Loucy (cell line): Measurements from ENCODE around the gene OR2L5.

ENCODE experiments used
- H2AFZ ChIP-seq: fragments of 200-600 bp; sonication (generic); 2 replicates; pipeline ENCODE4 v1.6.0; 2016; ENCODE audit warnings: antibody characterized with exemption, mild to moderate bottlenecking, low read length, moderate library complexity
- H3F3A ChIP-seq: fragments of 200-600 bp; 2 replicates; pipeline ENCODE4 v1.6.0; 2016; ENCODE audit warnings: antibody characterized with exemption, low read depth, mild to moderate bottlenecking
- H3K27me3 ChIP-seq: fragments of 200-600 bp; sonication (generic); 2 replicates; pipeline ENCODE4 v1.6.1; 2014; ENCODE audit warnings: low read length, mild to moderate bottlenecking; ENCODE audit not compliant: insufficient read depth, poor library complexity, severe bottlenecking
- H3K36me3 ChIP-seq: fragments of 200-600 bp; sonication (generic); 2 replicates; pipeline ENCODE4 v1.6.1; 2016; ENCODE audit warnings: low read length; ENCODE audit not compliant: insufficient read depth
- H3K4me1 ChIP-seq: fragments of 200-600 bp; sonication (generic); 2 replicates; pipeline ENCODE4 v1.5.1; 2014; ENCODE audit warnings: low read length, mild to moderate bottlenecking; ENCODE audit not compliant: insufficient read depth, poor library complexity, severe bottlenecking
- H3K4me2 ChIP-seq: fragments of 200-600 bp; sonication (generic); 2 replicates; pipeline ENCODE4 v1.6.0; 2014; ENCODE audit warnings: antibody characterized with exemption, low read length, low read depth, mild to moderate bottlenecking; ENCODE audit not compliant: poor library complexity, severe bottlenecking
- H3K4me3 ChIP-seq: fragments of 200-600 bp; sonication (generic); 2 replicates; pipeline ENCODE4 v1.5.1; 2014; ENCODE audit warnings: low read length, mild to moderate bottlenecking, mixed read lengths; ENCODE audit not compliant: poor library complexity, severe bottlenecking
- H3K79me2 ChIP-seq: fragments of 200-600 bp; sonication (generic); 2 replicates; pipeline ENCODE4 v1.6.1; 2014; ENCODE audit warnings: low read length; ENCODE audit not compliant: insufficient read depth
- H3K9ac ChIP-seq: fragments of 200-600 bp; sonication (generic); 2 replicates; pipeline ENCODE4 v1.6.0; 2014; ENCODE audit warnings: mild to moderate bottlenecking, low read depth, low read length, moderate library complexity; ENCODE audit not compliant: poor library complexity, severe bottlenecking
- H3K9me2 ChIP-seq: fragments of 200-600 bp; sonication (generic); replicated peaks from 2 replicates; pipeline ENCODE4 v1.6.1; 2016; ENCODE audit warnings: low read depth, low read length, mixed read lengths
- H3K9me3 ChIP-seq: fragments of 200-600 bp; sonication (generic); 2 replicates; pipeline ENCODE4 v1.6.1; 2014; ENCODE audit warnings: mild to moderate bottlenecking, antibody characterized with exemption, low read length, low read depth; ENCODE audit not compliant: insufficient read depth
- H4K20me1 ChIP-seq: fragments of 200-600 bp; sonication (generic); 2 replicates; pipeline ENCODE4 v1.6.0; 2014; ENCODE audit warnings: antibody characterized with exemption, low read length, mild to moderate bottlenecking; ENCODE audit not compliant: insufficient read depth, poor library complexity, severe bottlenecking
- CTCF ChIP-seq: fragments of 200-600 bp; sonication (generic); conservative IDR thresholded peaks from 2 replicates; pipeline ENCODE4 v1.5.1; 2014; ENCODE audit warnings: mild to moderate bottlenecking, antibody characterized with exemption, low read length
- EZH2phosphoT487 ChIP-seq: fragments of 200-600 bp; IDR thresholded peaks from 2 replicates; pipeline ENCODE4 v1.6.1; 2018; ENCODE audit warnings: antibody characterized with exemption, mild to moderate bottlenecking, moderate library complexity, borderline replicate concordance

The OR2L5 gene

DNA sequence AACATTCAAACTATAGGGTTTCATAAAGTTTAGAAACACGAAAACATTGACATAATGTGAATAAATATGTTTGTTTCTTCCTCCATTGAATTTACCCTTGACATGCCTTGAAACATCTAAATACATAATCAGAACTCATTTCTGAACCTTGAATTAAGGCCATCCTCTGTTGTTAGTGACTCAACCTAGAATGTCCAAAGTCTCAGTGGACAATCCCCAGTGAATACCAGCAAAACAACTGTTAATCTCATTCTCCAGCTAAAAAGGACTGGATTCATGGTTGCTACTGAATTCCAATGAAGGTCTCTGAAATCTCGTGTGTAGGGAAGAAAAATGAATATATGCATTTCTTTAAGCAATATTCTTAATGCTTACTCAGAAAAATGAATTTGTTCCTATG lies 16.3 kb downstream of the OR2L5 start, which contains the start of gene OR2L2:
Gene OR2L2 (plus strand): TSS at position 301 of the 400 bp plus-strand sequence. CDS start 8,198 bp downstream, outside the sequence.
- H3K9me3 ChIP-seq = no peaks in the 10 kb centered on the region
- H3K36me3 ChIP-seq = no peaks in the 10 kb centered on the region
- no peaks in the 10 kb centered on the region for H3K79me2 ChIP-seq
- no peaks in the 10 kb centered on the region for H3K27me3 ChIP-seq
- H4K20me1 ChIP-seq = no peaks in the 10 kb centered on the region
- no peak within 1 kb of the TSS for H2AFZ ChIP-seq
- H3K4me3 ChIP-seq = no peak within 1 kb of the TSS
- H3K9me2 ChIP-seq = no peaks in the 10 kb centered on the region
- H3K4me1 ChIP-seq = no peaks in the 10 kb centered on the region
- TF ChIP-seq CTCF = no peak
- no peak for TF ChIP-seq EZH2phosphoT487
- H3K4me2 ChIP-seq = no peak within 1 kb of the TSS
- no peak within 1 kb of the TSS for H3K9ac ChIP-seq
- no peaks in the 10 kb centered on the region for H3F3A ChIP-seq

DNA sequence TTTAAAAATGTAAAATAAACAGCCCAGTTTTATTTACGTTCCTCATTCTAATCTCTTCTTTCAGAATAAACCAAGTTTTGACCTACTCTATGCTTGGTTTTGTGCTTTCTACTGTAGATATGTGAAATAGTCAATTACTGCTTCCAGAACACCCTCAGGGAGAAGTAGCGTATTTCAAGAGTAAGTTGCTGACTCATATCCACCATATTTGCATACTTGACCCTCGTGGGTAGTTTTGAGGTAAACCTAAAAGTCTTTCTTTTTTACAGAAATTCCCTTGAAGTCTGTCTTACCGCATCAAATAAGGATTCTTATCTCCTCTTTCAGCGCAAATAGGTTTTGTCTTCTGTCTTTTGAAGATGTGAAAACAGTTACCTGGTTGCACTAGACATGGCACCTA lies 31.7 kb downstream of the OR2L5 start:
- no peaks in the 10 kb centered on the region for H3K9me3 ChIP-seq
- no peak overlapping the region for H2AFZ ChIP-seq
- no peaks in the 10 kb centered on the region for H3K4me1 ChIP-seq

DNA sequence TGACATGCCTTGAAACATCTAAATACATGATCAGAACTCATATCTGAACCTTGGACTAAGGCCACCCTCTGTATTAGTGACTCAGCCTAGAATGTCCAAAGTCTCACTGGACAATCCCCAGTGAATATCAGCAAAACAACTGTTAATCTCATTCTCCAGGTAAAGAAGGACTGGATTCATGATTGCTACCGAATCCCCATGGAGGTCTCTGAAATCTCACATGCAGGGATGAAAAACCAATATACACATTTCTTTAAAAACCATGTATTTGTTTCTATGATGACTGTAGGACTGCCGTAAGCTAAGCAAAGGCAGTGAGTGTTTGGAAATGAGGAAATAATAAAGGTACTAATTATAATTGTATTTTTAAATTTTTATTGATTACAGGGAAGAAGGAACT lies 33.1 kb downstream of the OR2L5 start, which contains the start of gene OR2L3:
Gene OR2L3 (plus strand): TSS at position 301 of the 400 bp plus-strand sequence. CDS start 13,846 bp downstream, outside the sequence.
- Histone ChIP-seq H3K36me3 (no peaks in the 10 kb centered on the region), H3K4me2 (no peak within 1 kb of the TSS), H2AFZ (no peak within 1 kb of the TSS), H3K79me2 (no peaks in the 10 kb centered on the region), H3K9me2 (no peaks in the 10 kb centered on the region), H3K4me1 (no peaks in the 10 kb centered on the region), H4K20me1 (no peaks in the 10 kb centered on the region), H3K4me3 (no peak within 1 kb of the TSS), H3K9ac (no peak within 1 kb of the TSS), H3K27me3 (no peaks in the 10 kb centered on the region), H3F3A (no peaks in the 10 kb centered on the region), H3K9me3 (no peaks in the 10 kb centered on the region)
- TF ChIP-seq EZH2phosphoT487 (no peak), CTCF (no peak)

More for the DNA sequence above, 31.7 kb downstream of the OR2L5 start:
- Histone ChIP-seq H3F3A (no peaks in the 10 kb centered on the region), H3K4me3 (no peak overlapping the region), H3K9me2 (no peaks in the 10 kb centered on the region), H3K36me3 (no peaks in the 10 kb centered on the region), H3K4me2 (no peak overlapping the region), H4K20me1 (no peaks in the 10 kb centered on the region), H3K79me2 (no peaks in the 10 kb centered on the region), H3K27me3 (no peaks in the 10 kb centered on the region), H3K9ac (no peak overlapping the region)
- TF ChIP-seq EZH2phosphoT487 (no peak), CTCF (no peak)
